Measurements from ENCODE around the gene MRPS15. TPM values are rescaled to one million over a fixed set of nuclear protein-coding genes. Genes with fewer than 3 reads are reported as not detected.
A peak's percentile ranks its signal among the peaks of the same experiment; 100 is the strongest.
"Not testable (repeated sequence)": the region's sequence is repeated elsewhere in the genome, so short reads cannot be mapped to it uniquely, and the experiment has no call there.

The MRPS15 gene
- total RNA-seq, 2 experiments from 2014 or later: 123 to 169 TPM

- ATAC-seq (peak; percentile 82), DNase-seq (peak; percentile 28)
- ChIA-PET POLR2A (no interaction called here), CTCF (interaction anchor here (0.6 kb wide), 1 partner anchor 448 kb away, joined by 3 read pairs; no protein-coding TSS in a partner anchor)
- Mint-ChIP-seq H3K27me3 (no peaks in the 10 kb centered on the region), H3K4me1 (peaks cover 8% of the 10 kb centered on the region), H3K4me3 (peak overlapping the region; percentile 11), H3K36me3 (ENCODE audit: low read depth) (no peaks in the 10 kb centered on the region), H3K27ac (peak overlapping the region; percentile 40), H3K9me3 (ENCODE audit: low read depth) (no peaks in the 10 kb centered on the region)
- intact Hi-C loops (cut with DNase I, micrococcal nuclease): no loop called here
Observed at GRCh38 chr1:36481771-36482723, 17.9 kb upstream of the MRPS15 start.

DNA sequence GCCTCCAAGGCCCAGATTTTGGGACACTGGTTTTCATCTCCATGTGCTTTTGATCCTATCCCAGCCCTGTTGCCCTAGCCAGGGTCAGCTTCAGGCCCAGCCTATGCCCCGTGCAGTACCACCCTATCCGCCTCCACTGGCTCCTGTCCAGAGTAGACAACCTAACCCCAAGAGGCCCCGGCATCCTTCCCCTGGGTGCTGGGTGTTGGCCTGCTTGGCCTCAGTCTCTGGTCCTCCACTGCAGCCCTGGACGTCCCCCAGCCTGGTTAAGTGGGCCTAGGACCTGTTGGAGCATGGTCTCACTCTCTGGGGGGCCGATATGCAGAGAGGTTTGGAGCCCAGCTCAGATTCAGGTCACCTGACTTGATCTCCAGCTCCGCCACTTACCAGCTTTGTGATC is 16.9 kb upstream of the MRPS15 start:
- H3K27ac Mint-ChIP-seq: no peak overlapping the region
- intact Hi-C loops (cut with DNase I, micrococcal nuclease): no loop called here
- ChIA-PET CTCF (no interaction called here), POLR2A (no interaction called here)
- H3K4me3 Mint-ChIP-seq: no peak overlapping the region
- H3K4me1 Mint-ChIP-seq: peaks cover 8% of the 10 kb centered on the region
- no peak for DNase-seq
- no peaks in the 10 kb centered on the region for H3K36me3 Mint-ChIP-seq (ENCODE audit: low read depth)
- no peaks in the 10 kb centered on the region for H3K9me3 Mint-ChIP-seq (ENCODE audit: low read depth)
- ATAC-seq: no peak
- H3K27me3 Mint-ChIP-seq: no peaks in the 10 kb centered on the region

GRCh38 chr1:36480161-36480560 is 16.0 kb upstream of the MRPS15 start:
- DNase-seq: no peak
- no peak overlapping the region for H3K27ac Mint-ChIP-seq
- ChIA-PET POLR2A (no interaction called here), CTCF (no interaction called here)
- no peaks in the 10 kb centered on the region for H3K27me3 Mint-ChIP-seq
- ATAC-seq: no peak
- H3K4me1 Mint-ChIP-seq: peaks cover 8% of the 10 kb centered on the region
- H3K9me3 Mint-ChIP-seq (ENCODE audit: low read depth): no peaks in the 10 kb centered on the region
- H3K4me3 Mint-ChIP-seq: no peak overlapping the region
- H3K36me3 Mint-ChIP-seq (ENCODE audit: low read depth): no peaks in the 10 kb centered on the region
- intact Hi-C loops (cut with DNase I, micrococcal nuclease): no loop called here

DNA sequence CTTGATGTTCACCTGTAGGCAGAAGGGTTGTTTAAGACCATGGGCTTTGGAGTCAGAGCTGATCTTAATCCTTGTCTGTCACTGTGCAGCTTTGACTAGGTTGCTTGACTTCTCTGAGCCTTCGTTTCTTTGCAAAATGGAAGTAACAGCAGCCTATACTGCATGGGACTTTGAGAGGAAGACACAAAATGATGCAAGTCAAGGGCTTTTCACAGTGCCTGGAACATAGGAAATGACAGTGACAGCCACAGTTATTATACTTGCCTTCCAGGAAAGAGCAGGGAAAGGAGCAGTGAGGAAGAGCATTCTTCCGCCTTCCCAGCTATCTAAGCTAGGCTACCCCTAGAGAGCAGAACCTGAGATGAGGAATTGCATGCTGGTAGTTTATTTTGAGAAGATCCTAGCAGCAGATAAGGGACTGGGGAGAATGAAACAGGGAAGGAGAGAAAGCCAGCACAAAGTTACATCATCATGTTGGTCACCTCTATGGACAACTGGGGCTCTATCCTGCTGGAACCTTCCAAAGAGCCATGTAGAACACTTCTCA is 15.4 kb upstream of the MRPS15 start:
- no peak overlapping the region for H3K4me3 Mint-ChIP-seq
- no peaks in the 10 kb centered on the region for H3K9me3 Mint-ChIP-seq (ENCODE audit: low read depth)
- DNase-seq (no peak), ATAC-seq (no peak)
- peak overlapping the region; percentile 45 for H3K27ac Mint-ChIP-seq
- CTCF ChIA-PET: interaction anchor here (0.8 kb wide), 1 partner anchor 37 kb away, joined by 4 read pairs; no protein-coding TSS in a partner anchor
- POLR2A ChIA-PET: interaction anchor here (0.6 kb wide), 1 partner anchor 1207 kb away, joined by 4 read pairs; no protein-coding TSS in a partner anchor
- peaks cover 10% of the 10 kb centered on the region for H3K4me1 Mint-ChIP-seq
- intact Hi-C loops (cut with DNase I, micrococcal nuclease): no loop called here
- H3K36me3 Mint-ChIP-seq (ENCODE audit: low read depth): no peaks in the 10 kb centered on the region
- no peaks in the 10 kb centered on the region for H3K27me3 Mint-ChIP-seq

GRCh38 chr1:36477615-36478014 is 13.4 kb upstream of the MRPS15 start:
- H3K27ac Mint-ChIP-seq; POLR2A ChIA-PET; H3K27me3 Mint-ChIP-seq; H3K4me3 Mint-ChIP-seq; H3K36me3 Mint-ChIP-seq (ENCODE audit: low read depth); ATAC-seq; H3K9me3 Mint-ChIP-seq (ENCODE audit: low read depth); DNase-seq; CTCF ChIA-PET; intact Hi-C loops (cut with DNase I, micrococcal nuclease): not testable (repeated sequence)
- peaks cover 17% of the 10 kb centered on the region for H3K4me1 Mint-ChIP-seq

DNA sequence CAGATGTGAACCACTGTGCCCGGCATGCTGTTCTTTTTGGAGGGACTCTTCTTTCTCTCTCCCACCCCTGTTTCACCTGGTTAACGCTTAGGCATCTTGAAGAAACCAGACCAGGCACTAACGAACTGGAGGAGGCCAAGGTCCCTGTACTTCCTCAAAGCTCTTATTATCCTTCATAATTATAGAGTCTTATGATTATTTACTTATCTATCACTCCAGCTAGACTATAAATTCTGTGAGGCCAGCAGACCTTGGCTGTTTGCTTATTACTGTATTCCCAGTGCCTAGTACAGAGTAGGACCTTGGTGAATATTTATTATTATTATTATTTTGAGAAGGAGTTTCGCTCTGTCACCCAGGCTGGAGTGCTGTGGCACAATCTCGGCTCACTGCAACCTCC is 12.8 kb upstream of the MRPS15 start:
- intact Hi-C loops (cut with DNase I, micrococcal nuclease): no loop called here
- no peaks in the 10 kb centered on the region for H3K9me3 Mint-ChIP-seq (ENCODE audit: low read depth)
- H3K4me3 Mint-ChIP-seq: no peak overlapping the region
- DNase-seq: no peak
- ChIA-PET POLR2A (interaction anchor here (0.7 kb wide), 1 partner anchor 910 kb away, joined by 5 read pairs; no protein-coding TSS in a partner anchor), CTCF (interaction anchor here (0.9 kb wide), 1 partner anchor 39 kb away, joined by 4 read pairs; no protein-coding TSS in a partner anchor)
- peaks cover 12% of the 10 kb centered on the region for H3K4me1 Mint-ChIP-seq
- H3K36me3 Mint-ChIP-seq (ENCODE audit: low read depth): no peaks in the 10 kb centered on the region
- no peak for ATAC-seq
- no peak overlapping the region for H3K27ac Mint-ChIP-seq
- H3K27me3 Mint-ChIP-seq: no peaks in the 10 kb centered on the region

DNA sequence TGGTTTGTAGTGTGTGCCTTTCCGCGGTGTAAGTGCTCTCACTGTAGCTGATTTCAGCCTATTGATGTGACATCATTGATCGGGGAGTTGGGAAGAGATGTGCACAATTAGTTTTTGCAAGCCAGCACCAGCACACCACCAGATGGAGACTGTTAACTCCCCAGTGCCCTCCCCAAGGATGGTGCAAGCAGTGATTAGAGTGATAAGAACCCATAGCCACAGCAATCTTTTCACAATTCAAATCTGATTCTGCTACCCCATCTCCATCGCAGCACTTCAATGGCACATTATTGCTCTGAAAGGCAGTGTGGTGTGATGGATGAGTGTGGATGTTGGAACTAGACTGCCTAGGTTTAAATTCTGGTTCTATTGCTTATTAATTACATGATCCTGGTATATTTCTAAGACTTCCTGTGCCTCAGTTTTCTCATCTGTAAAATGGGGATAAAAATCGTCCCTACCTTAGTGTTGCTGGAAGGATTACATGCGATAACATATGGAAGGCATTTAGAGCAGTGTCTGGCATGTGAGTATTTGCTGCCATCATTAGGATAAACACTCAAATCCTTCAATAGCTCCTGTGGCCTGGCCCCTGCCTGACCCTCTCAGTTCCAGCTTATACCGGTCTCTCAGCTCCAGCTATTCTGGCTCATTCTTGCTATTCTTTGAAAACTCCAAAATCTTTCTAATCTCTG is 11.9 kb upstream of the MRPS15 start:
- Mint-ChIP-seq H3K27me3 (no peaks in the 10 kb centered on the region), H3K9me3 (ENCODE audit: low read depth) (no peaks in the 10 kb centered on the region), H3K4me1 (peaks cover 9% of the 10 kb centered on the region), H3K36me3 (ENCODE audit: low read depth) (no peaks in the 10 kb centered on the region), H3K27ac (no peak overlapping the region), H3K4me3 (no peak overlapping the region)
- POLR2A ChIA-PET: no interaction called here
- DNase-seq (no peak), ATAC-seq (no peak)
- intact Hi-C loops (cut with DNase I, micrococcal nuclease): no loop called here
- CTCF ChIA-PET: interaction anchor here (0.7 to 1.0 kb wide), 3 partner anchors 12 to 40 kb away, joined by 3 to 4 read pairs (median 3); partner anchors contain the start of gene MRPS15

GRCh38 chr1:36475341-36475740 is 11.2 kb upstream of the MRPS15 start:
- H3K36me3 Mint-ChIP-seq (ENCODE audit: low read depth): no peaks in the 10 kb centered on the region
- no peaks in the 10 kb centered on the region for H3K9me3 Mint-ChIP-seq (ENCODE audit: low read depth)
- no peak overlapping the region for H3K27ac Mint-ChIP-seq
- CTCF ChIA-PET: interaction anchor here (0.8 to 1.0 kb wide), 2 partner anchors 16 to 41 kb away, joined by 3 to 4 read pairs; no protein-coding TSS in a partner anchor
- H3K4me3 Mint-ChIP-seq: no peak overlapping the region
- no peaks in the 10 kb centered on the region for H3K27me3 Mint-ChIP-seq
- POLR2A ChIA-PET: no interaction called here
- intact Hi-C loops (cut with DNase I, micrococcal nuclease): no loop called here
- ATAC-seq (no peak), DNase-seq (no peak)
- peaks cover 9% of the 10 kb centered on the region for H3K4me1 Mint-ChIP-seq

DNA sequence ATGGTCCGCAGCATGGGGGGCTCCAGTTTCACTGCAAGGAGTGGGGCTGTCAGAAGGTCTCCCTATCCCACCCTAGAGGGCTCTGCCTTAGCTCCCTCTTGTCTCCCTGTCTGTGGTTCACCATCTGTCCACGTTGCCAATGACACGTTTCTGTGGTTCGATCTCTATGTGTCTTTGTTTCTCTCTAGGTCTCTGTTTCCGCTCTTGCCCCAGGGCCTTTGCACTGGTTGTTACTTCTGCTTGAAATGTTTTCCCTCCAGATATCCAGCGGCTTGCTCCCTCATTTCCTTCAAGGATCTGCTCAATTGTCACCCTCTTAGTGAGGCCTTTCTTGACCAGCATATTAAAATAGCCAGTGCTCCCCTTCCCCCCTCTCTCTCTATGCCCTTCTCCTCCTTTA is 8.5 kb upstream of the MRPS15 start:
- intact Hi-C loops (cut with DNase I, micrococcal nuclease): no loop called here
- H3K4me1 Mint-ChIP-seq: peaks cover 9% of the 10 kb centered on the region
- no peaks in the 10 kb centered on the region for H3K27me3 Mint-ChIP-seq
- ChIA-PET POLR2A (no interaction called here), CTCF (interaction anchor here (0.9 kb wide), 1 partner anchor 43 kb away, joined by 3 read pairs; no protein-coding TSS in a partner anchor)
- H3K4me3 Mint-ChIP-seq: no peak overlapping the region
- H3K9me3 Mint-ChIP-seq (ENCODE audit: low read depth): no peaks in the 10 kb centered on the region
- DNase-seq (no peak), ATAC-seq (no peak)
- H3K27ac Mint-ChIP-seq: peak overlapping the region; percentile 11
- H3K36me3 Mint-ChIP-seq (ENCODE audit: low read depth): no peaks in the 10 kb centered on the region

DNA sequence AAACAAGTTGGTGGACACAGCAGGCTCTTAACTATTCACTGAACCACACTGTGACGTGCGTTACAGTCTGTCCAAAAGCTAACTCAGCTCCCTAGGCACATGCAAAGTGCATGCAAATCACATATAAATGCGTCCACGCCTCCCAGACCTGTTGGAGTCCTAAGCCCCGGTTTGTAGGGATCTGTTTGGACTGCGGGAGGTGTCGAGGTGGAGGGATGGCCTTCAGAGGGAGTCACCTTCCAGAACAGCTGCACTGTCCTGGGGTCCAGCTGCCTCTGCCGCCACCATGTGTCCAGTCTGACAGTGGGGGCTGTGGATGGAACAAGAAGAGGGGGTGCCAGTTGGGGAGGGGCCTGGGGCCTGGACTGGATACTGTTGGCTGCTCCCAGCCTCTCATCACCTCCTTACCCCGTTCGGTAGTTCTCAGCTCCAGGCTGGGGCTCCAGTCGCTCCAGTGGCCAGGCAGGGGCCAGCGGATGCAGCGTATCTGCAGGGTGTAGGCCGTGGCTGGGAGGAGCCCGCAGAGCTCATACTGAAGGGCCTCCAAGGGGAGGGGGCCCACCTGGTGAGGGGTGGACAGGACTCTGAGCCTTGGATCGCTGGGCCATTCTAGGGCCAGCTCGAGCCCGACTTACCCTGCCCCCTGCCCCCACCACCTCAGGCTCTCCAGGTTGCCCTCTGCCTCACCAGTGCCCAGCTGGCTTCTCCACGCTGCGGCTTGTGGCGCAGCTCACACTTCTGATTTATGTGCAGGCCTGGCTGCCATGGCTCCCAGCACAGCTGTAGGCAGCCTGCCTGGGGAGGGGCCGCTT is 7.9 kb upstream of the MRPS15 start:
- no peak overlapping the region for H3K4me3 Mint-ChIP-seq
- ATAC-seq (no peak), DNase-seq (no peak)
- peaks cover 9% of the 10 kb centered on the region for H3K4me1 Mint-ChIP-seq
- H3K9me3 Mint-ChIP-seq (ENCODE audit: low read depth): no peaks in the 10 kb centered on the region
- H3K27ac Mint-ChIP-seq: no peak overlapping the region
- CTCF ChIA-PET: interaction anchor here (0.9 kb wide), 1 partner anchor 44 kb away, joined by 3 read pairs; no protein-coding TSS in a partner anchor
- H3K36me3 Mint-ChIP-seq (ENCODE audit: low read depth): no peaks in the 10 kb centered on the region
- H3K27me3 Mint-ChIP-seq: no peaks in the 10 kb centered on the region
- POLR2A ChIA-PET: interaction anchor here (0.6 kb wide), 1 partner anchor 105 kb away, joined by 3 read pairs; no protein-coding TSS in a partner anchor
- intact Hi-C loops (cut with DNase I, micrococcal nuclease): no loop called here

- POLR2A ChIA-PET: no interaction called here
- no peaks in the 10 kb centered on the region for H3K36me3 Mint-ChIP-seq (ENCODE audit: low read depth)
- H3K9me3 Mint-ChIP-seq (ENCODE audit: low read depth): no peaks in the 10 kb centered on the region
- H3K4me1 Mint-ChIP-seq: peaks cover 11% of the 10 kb centered on the region
- ATAC-seq (no peak), DNase-seq (no peak)
- intact Hi-C loops (cut with DNase I, micrococcal nuclease): no loop called here
- no peak overlapping the region for H3K4me3 Mint-ChIP-seq
- CTCF ChIA-PET: no interaction called here
- H3K27me3 Mint-ChIP-seq: no peaks in the 10 kb centered on the region
- no peak overlapping the region for H3K27ac Mint-ChIP-seq
Observed at GRCh38 chr1:36469163-36469562, 5.0 kb upstream of the MRPS15 start.
